ENCODE results near the gene CCDC120. TPM values are rescaled to one million over a fixed set of nuclear protein-coding genes. Genes with fewer than 3 reads are reported as not detected.

Gene CCDC120
- total and polyA plus RNA-seq, 2 donors from 2014 or later, result 5.2 to 13.7 TPM

- intact Hi-C loops (cut with DNase I), result no loop called here
- no peaks in the 10 kb centered on the region for H3K27me3 ChIP-seq (ENCODE audit: control insufficient read depth, insufficient read depth, low read length)
- no peak for DNase-seq
- H3K4me3 ChIP-seq (ENCODE audit: low read length in 3 of 3), result no peak overlapping the region
- H3K27ac ChIP-seq (ENCODE audit: low read depth in 2 of 2, low read length in 2 of 2), result no peak overlapping the region
- no peaks in the 10 kb centered on the region for H3K36me3 ChIP-seq (ENCODE audit: control insufficient read depth in 2 of 3, insufficient read depth in 3 of 3, low read length in 3 of 3)
- peaks cover 0 to 6% (median 0%) of the 10 kb centered on the region in 3 donors for H3K4me1 ChIP-seq (ENCODE audit: control insufficient read depth in 2 of 3, insufficient read depth in 2 of 3, low read depth in 1 of 3, low read length in 3 of 3)
- no peak overlapping the region for H3K9ac ChIP-seq (ENCODE audit: low read length in 3 of 3)
- H3K9me3 ChIP-seq (ENCODE audit: control insufficient read depth in 2 of 3, insufficient read depth in 1 of 3, low read length in 3 of 3), result no peaks in the 10 kb centered on the region
- FAIRE-seq, result no peak
- TF ChIP-seq CTCF (IDR thresholded peaks at IDR 0.05; ENCODE audit: borderline replicate concordance, extremely low read depth, insufficient read depth), result no peak
These were observed 3.1 kb downstream of the CCDC120 start for GRCh38 chrX:49061916-49062315.

GRCh38 chrX:49063715-49064114 lies 4.9 kb downstream of the CCDC120 start:
- H3K4me3 ChIP-seq (ENCODE audit: low read length in 3 of 3), result no peak overlapping the region
- no peak for DNase-seq

GRCh38 chrX:49064303-49064702 lies 5.5 kb downstream of the CCDC120 start:
- Histone ChIP-seq H3K27me3 (ENCODE audit: control insufficient read depth, insufficient read depth, low read length) (no peaks in the 10 kb centered on the region), H3K9me3 (ENCODE audit: control insufficient read depth in 2 of 3, insufficient read depth in 1 of 3, low read length in 3 of 3) (no peaks in the 10 kb centered on the region), H3K4me3 (ENCODE audit: low read length in 3 of 3) (no peak overlapping the region), H3K4me1 (ENCODE audit: control insufficient read depth in 2 of 3, insufficient read depth in 2 of 3, low read depth in 1 of 3, low read length in 3 of 3) (peaks cover 0 to 6% (median 0%) of the 10 kb centered on the region in 3 donors), H3K27ac (ENCODE audit: low read depth in 2 of 2, low read length in 2 of 2) (no peak overlapping the region), H3K36me3 (ENCODE audit: control insufficient read depth in 2 of 3, insufficient read depth in 3 of 3, low read length in 3 of 3) (no peaks in the 10 kb centered on the region), H3K9ac (ENCODE audit: low read length in 3 of 3) (no peak overlapping the region)
- no peak for TF ChIP-seq CTCF (IDR thresholded peaks at IDR 0.05; ENCODE audit: borderline replicate concordance, extremely low read depth, insufficient read depth)
- DNase-seq (peak in 1 of 5 donors; percentile 75), FAIRE-seq (no peak)
- intact Hi-C loops (cut with DNase I), result no loop called here

More at GRCh38 chrX:49063715-49064114, 4.9 kb downstream of the CCDC120 start:
- H3K9ac ChIP-seq (ENCODE audit: low read length in 3 of 3), result no peak overlapping the region
- no peaks in the 10 kb centered on the region for H3K27me3 ChIP-seq (ENCODE audit: control insufficient read depth, insufficient read depth, low read length)
- no peaks in the 10 kb centered on the region for H3K9me3 ChIP-seq (ENCODE audit: control insufficient read depth in 2 of 3, insufficient read depth in 1 of 3, low read length in 3 of 3)
- FAIRE-seq, result no peak
- TF ChIP-seq CTCF (IDR thresholded peaks at IDR 0.05; ENCODE audit: borderline replicate concordance, extremely low read depth, insufficient read depth), result no peak
- H3K27ac ChIP-seq (ENCODE audit: low read depth in 2 of 2, low read length in 2 of 2), result no peak overlapping the region
- H3K4me1 ChIP-seq (ENCODE audit: control insufficient read depth in 2 of 3, insufficient read depth in 2 of 3, low read depth in 1 of 3, low read length in 3 of 3), result peaks cover 0 to 6% (median 0%) of the 10 kb centered on the region in 3 donors
- H3K36me3 ChIP-seq (ENCODE audit: control insufficient read depth in 2 of 3, insufficient read depth in 3 of 3, low read length in 3 of 3), result no peaks in the 10 kb centered on the region
- intact Hi-C loops (cut with DNase I), result no loop called here

- no peaks in the 10 kb centered on the region for H3K9me3 ChIP-seq (ENCODE audit: control insufficient read depth in 2 of 3, insufficient read depth in 1 of 3, low read length in 3 of 3)
- no peak for TF ChIP-seq CTCF (IDR thresholded peaks at IDR 0.05; ENCODE audit: borderline replicate concordance, extremely low read depth, insufficient read depth)
- H3K36me3 ChIP-seq (ENCODE audit: control insufficient read depth in 2 of 3, insufficient read depth in 3 of 3, low read length in 3 of 3), result no peaks in the 10 kb centered on the region
- intact Hi-C loops (cut with DNase I), result no loop called here
- H3K4me1 ChIP-seq (ENCODE audit: control insufficient read depth in 2 of 3, insufficient read depth in 2 of 3, low read depth in 1 of 3, low read length in 3 of 3), result peaks cover 0 to 6% (median 0%) of the 10 kb centered on the region in 3 donors
- no peak overlapping the region for H3K4me3 ChIP-seq (ENCODE audit: low read length in 3 of 3)
- DNase-seq, result no peak
- no peaks in the 10 kb centered on the region for H3K27me3 ChIP-seq (ENCODE audit: control insufficient read depth, insufficient read depth, low read length)
- FAIRE-seq, result no peak
- no peak overlapping the region for H3K9ac ChIP-seq (ENCODE audit: low read length in 3 of 3)
- H3K27ac ChIP-seq (ENCODE audit: low read depth in 2 of 2, low read length in 2 of 2), result no peak overlapping the region
These were observed 5.9 kb downstream of the CCDC120 start for GRCh38 chrX:49064735-49065134.
